Endothelial cell of umbilical vein (primary cell): ENCODE data around the gene UBA6. TPM values are rescaled to one million over a fixed set of nuclear protein-coding genes. Genes with fewer than 3 reads are reported as not detected.

Source experiments
- BruUV-seq: library from RNA; stranded (reverse); fragments of 400-500 nt; replicated peaks from 2 replicates; lab custom pipeline; 2021; lab: Mats Ljungman, UMichigan
- CTCF ChIA-PET: fragments of 300-600, 350-600 bp; sonication (Branson Sonifier 250); formaldehyde crosslinking; loops from one replicate; lab custom pipeline; 2021; ENCODE audit warnings: antibody characterized with exemption, inconsistent platforms; lab: Charles Lee
- POLR2A ChIA-PET: fragments of 300-600, 350-600 bp; sonication (Branson Sonifier 250); formaldehyde crosslinking; loops from one replicate; lab custom pipeline; 2021; ENCODE audit warnings: antibody characterized with exemption, inconsistent platforms; lab: Charles Lee
- DNase-seq: peaks from one replicate; pipeline ENCODE4 v3.0.0-alpha.2; 2011; ENCODE audit warnings: low read depth, low spot score
- FAIRE-seq: peaks from 2 replicates; lab custom pipeline; 2011; peaks lifted over from hg19 to GRCh38; lab: Jason Lieb, UNC
- H2AFZ ChIP-seq: 2 replicates; pipeline ENCODE4 v1.6.0; 2012; ENCODE audit warnings: low read depth, low read length, control low read depth, inconsistent platforms
- H3K27ac ChIP-seq: 2 replicates; pipeline ENCODE4 v1.5.1; 2011; ENCODE audit warnings: low read depth, mild to moderate bottlenecking, control low read depth, low read length, moderate library complexity; ENCODE audit not compliant: insufficient read depth
- H3K27me3 ChIP-seq, 2 experiments: 2 replicates each; pipeline versions ENCODE4 v1.6.0 to v1.6.1; 2011; ENCODE audit warnings: low read length in 2 of 2, mixed read lengths in 1 of 2; ENCODE audit not compliant: control insufficient read depth in 2 of 2, insufficient read depth in 2 of 2
- H3K36me3 ChIP-seq, 2 experiments: 2 replicates in 1 of 2; 3 replicates in 1 of 2; pipeline ENCODE4 v1.5.1; 2011; ENCODE audit warnings: low read length in 2 of 2, mild to moderate bottlenecking in 1 of 2, moderate library complexity in 1 of 2; ENCODE audit not compliant: control insufficient read depth in 2 of 2, insufficient read depth in 2 of 2; ENCODE audit errors: extremely low read depth in 1 of 2
- H3K4me1 ChIP-seq: 3 replicates; pipeline ENCODE4 v1.5.1; 2011; ENCODE audit warnings: mild to moderate bottlenecking, low read length; ENCODE audit not compliant: control insufficient read depth, insufficient read depth; ENCODE audit errors: extremely low read depth
- H3K4me2 ChIP-seq: 2 replicates; pipeline ENCODE4 v1.6.1; 2011; ENCODE audit warnings: low read length, control low read depth, mixed read lengths; ENCODE audit not compliant: insufficient read depth
- H3K4me3 ChIP-seq, 3 experiments: fragments of 200-600 bp in 1 of 3; sonication (generic), shearing (Covaris generic) in 1 of 3; replicated peaks in 1 of 3; 2 replicates each; pipeline ENCODE4 v1.5.1; 2011 to 2016; ENCODE audit warnings: control low read depth in 3 of 3, low read length in 3 of 3, mild to moderate bottlenecking in 2 of 3, inconsistent platforms in 1 of 3, low read depth in 1 of 3, moderate library complexity in 1 of 3; ENCODE audit not compliant: insufficient read depth in 1 of 3
- H3K79me2 ChIP-seq: 2 replicates; pipeline ENCODE4 v1.6.0; 2012; ENCODE audit warnings: low read length, inconsistent platforms; ENCODE audit not compliant: control insufficient read depth, insufficient read depth
- H3K9ac ChIP-seq: replicated peaks from 2 replicates; pipeline ENCODE3; 2011; ENCODE audit warnings: low read length, control low read depth; ENCODE audit not compliant: insufficient read depth; ENCODE audit errors: extremely low read depth
- H3K9me1 ChIP-seq: replicated peaks from 3 replicates; pipeline ENCODE4 v1.6.0; 2011; ENCODE audit warnings: mild to moderate bottlenecking, low read length; ENCODE audit not compliant: control insufficient read depth, insufficient read depth; ENCODE audit errors: extremely low read depth
- H3K9me3 ChIP-seq: replicated peaks from 2 replicates; pipeline ENCODE4 v1.5.1; 2012; ENCODE audit warnings: low read length, inconsistent platforms; ENCODE audit not compliant: control insufficient read depth, insufficient read depth
- H4K20me1 ChIP-seq: replicated peaks from 2 replicates; pipeline ENCODE3; 2011; ENCODE audit warnings: mild to moderate bottlenecking, low read length; ENCODE audit not compliant: control insufficient read depth, insufficient read depth; ENCODE audit errors: extremely low read depth
- CTCF ChIP-seq, 2 donors: IDR thresholded peaks; 1 replicate in 1 of 2; 2 replicates in 1 of 2; pipeline ENCODE4 v1.5.1; 2011; ENCODE audit warnings: low read length in 2 of 2, mild to moderate bottlenecking in 2 of 2, moderate library complexity in 2 of 2, control low read depth in 1 of 2, inconsistent platforms in 1 of 2, low read depth in 1 of 2; ENCODE audit not compliant: insufficient read depth in 1 of 2; ENCODE audit errors: extremely low read depth in 1 of 2
- EZH2 ChIP-seq: IDR thresholded peaks from 2 replicates; pipeline ENCODE4 v1.6.1; 2012; ENCODE audit warnings: borderline replicate concordance, low read depth, mild to moderate bottlenecking, moderate library complexity, low read length, inconsistent platforms; ENCODE audit not compliant: severe bottlenecking
- FOS ChIP-seq: IDR thresholded peaks from 2 replicates; pipeline ENCODE4 v1.6.1; 2011; ENCODE audit warnings: mild to moderate bottlenecking, low read length, moderate library complexity, borderline replicate concordance; ENCODE audit not compliant: insufficient read depth
- GATA2 ChIP-seq: IDR thresholded peaks from 2 replicates; pipeline ENCODE4 v1.7.0; 2011; ENCODE audit warnings: low read depth, mild to moderate bottlenecking, moderate library complexity, mixed read lengths, low read length; ENCODE audit not compliant: insufficient read length, insufficient read depth
- JUN ChIP-seq: IDR thresholded peaks from 2 replicates; pipeline ENCODE4 v1.6.1; 2011; ENCODE audit warnings: borderline replicate concordance, low read depth; ENCODE audit not compliant: insufficient read length, insufficient read depth
- MAX ChIP-seq: IDR thresholded peaks from 2 replicates; pipeline ENCODE4 v1.6.1; 2011; ENCODE audit not compliant: insufficient read depth, insufficient read length
- MYC ChIP-seq: IDR thresholded peaks from one replicate; pipeline ENCODE4 v1.6.1; 2011; ENCODE audit warnings: mild to moderate bottlenecking, low read depth, low read length
- POLR2A ChIP-seq: IDR thresholded peaks from 2 replicates; pipeline ENCODE4 v1.6.1; 2012; ENCODE audit warnings: low read depth, mild to moderate bottlenecking, control low read depth, low read length
- POLR2AphosphoS5 ChIP-seq: IDR thresholded peaks from 2 replicates; pipeline ENCODE4 v1.6.1; 2012; ENCODE audit warnings: low read depth, mild to moderate bottlenecking, control low read depth, low read length, moderate library complexity; ENCODE audit not compliant: insufficient read depth
- dilution Hi-C: fragments of 300-500 bp; cut with MboI; formaldehyde crosslinking; loops from one replicate; pipeline ENCODE4 v1.15.0; 2019; ENCODE audit warnings: low sequenced_read_pairs; ENCODE audit not compliant: extremely low pct_ligation_motif_present
- intact Hi-C: fragments of 100-400 bp; cut with micrococcal nuclease; formaldehyde crosslinking; loops from one replicate; pipeline ENCODE4 v1.10.0; 2022
- polyA plus RNA-seq, 4 experiments: library from polyadenylated mRNA; depleted of rRNA in 3 of 4; stranded (reverse) in 3 of 4; unstranded in 1 of 4; fragments of >200 nt; gene quantifications; 2 replicates each; pipeline versions ENCODE4 v1.2.1 to v1.2.3, GENCODE V29; 2011 to 2012; ENCODE audit warnings: missing spikeins in 1 of 4
- total RNA-seq: library from RNA; stranded (reverse); gene quantifications from 2 replicates; pipeline ENCODE4 v1.2.3, GENCODE V29; 2021

UBA6 gene
- total and polyA plus RNA-seq, 2 donors (not counting 3 experiments of a cell fraction or from before 2014, with no cell fraction given): 30.9 to 96.4 TPM

GRCh38 chr4:67659065-67659464, 41.9 kb downstream of the UBA6 start:
- no peak overlapping the region for H3K4me3 ChIP-seq
- H3K4me1 ChIP-seq: no peaks in the 10 kb centered on the region
- no peak overlapping the region for H3K4me2 ChIP-seq
- peaks cover 5 to 12% of the 10 kb centered on the region in 2 experiments for H3K36me3 ChIP-seq
- TF ChIP-seq POLR2AphosphoS5 (no peak), MAX (no peak), FOS (no peak), GATA2 (no peak), EZH2 (no peak), POLR2A (no peak), JUN (no peak), MYC (no peak), CTCF (IDR thresholded peaks at IDR 0.05; ENCODE audit: extremely low read depth in 1 of 2, insufficient read depth in 1 of 2, low read depth in 1 of 2, low read length in 2 of 2) (no peak)
- H3K27me3 ChIP-seq: no peaks in the 10 kb centered on the region
- H3K9me1 ChIP-seq: no peaks in the 10 kb centered on the region
- H2AFZ ChIP-seq: no peak overlapping the region
- no peak overlapping the region for H3K9ac ChIP-seq
- H3K79me2 ChIP-seq: no peaks in the 10 kb centered on the region
- dilution Hi-C loops: no loop called here
- FAIRE-seq: no peak
- H3K27ac ChIP-seq: no peak overlapping the region
- H4K20me1 ChIP-seq: no peaks in the 10 kb centered on the region
- intact Hi-C loops: no loop called here
- BruUV-seq: no TSS peak
- DNase-seq: no peak
- POLR2A ChIA-PET: no interaction called here
- H3K9me3 ChIP-seq: no peaks in the 10 kb centered on the region
- CTCF ChIA-PET: no interaction called here
